Activated CD8-positive, alpha-beta memory T cell treated with anti-CD3 and anti-CD28 coated beads for 36 hours (primary cell): ENCODE measurements around the gene CERT1. TPM values are rescaled to one million over a fixed set of nuclear protein-coding genes. Genes with fewer than 3 reads are reported as not detected.

Experiments
- CTCF ChIA-PET: fragments of 350-600 bp; sonication (Branson Sonifier 250); formaldehyde crosslinking; loops from one replicate; lab custom pipeline; 2021; ENCODE audit warnings: antibody characterized with exemption; lab: Charles Lee
- POLR2A ChIA-PET: fragments of 350-600 bp; sonication (Branson Sonifier 250); formaldehyde crosslinking; loops from one replicate; lab custom pipeline; 2021; ENCODE audit warnings: antibody characterized with exemption; lab: Charles Lee
- total RNA-seq, 2 experiments: library from RNA; stranded (reverse); gene quantifications; one replicate each; pipeline ENCODE4 v1.2.3, GENCODE V29; 2021

The CERT1 gene
- total RNA-seq, 2 experiments from 2014 or later = 31.7 to 31.8 TPM

- CTCF ChIA-PET = no interaction called here
- POLR2A ChIA-PET = no interaction called here
Measured at GRCh38 chr5:75439276-75439675, 72.2 kb downstream of the CERT1 start.

DNA sequence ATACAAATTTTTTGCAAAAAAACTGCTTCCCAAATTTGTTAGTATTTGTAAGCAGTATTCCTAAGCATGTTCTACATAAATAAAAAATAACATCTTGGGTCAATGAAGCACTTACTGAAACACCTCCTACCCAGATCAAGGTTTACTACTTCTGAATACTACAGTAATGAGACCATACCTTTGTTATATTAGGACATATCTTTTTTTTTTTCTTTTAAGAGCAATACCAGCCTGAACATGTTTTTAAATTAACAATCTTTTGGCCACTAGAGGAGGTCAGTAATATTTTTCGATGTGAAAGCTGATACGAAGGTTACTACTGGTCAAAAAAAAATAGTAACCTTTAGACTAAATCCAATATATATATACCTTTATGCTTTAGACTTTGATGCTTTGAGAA is 72.7 kb downstream of the CERT1 start:
- ChIA-PET POLR2A (no interaction called here), CTCF (no interaction called here)

DNA sequence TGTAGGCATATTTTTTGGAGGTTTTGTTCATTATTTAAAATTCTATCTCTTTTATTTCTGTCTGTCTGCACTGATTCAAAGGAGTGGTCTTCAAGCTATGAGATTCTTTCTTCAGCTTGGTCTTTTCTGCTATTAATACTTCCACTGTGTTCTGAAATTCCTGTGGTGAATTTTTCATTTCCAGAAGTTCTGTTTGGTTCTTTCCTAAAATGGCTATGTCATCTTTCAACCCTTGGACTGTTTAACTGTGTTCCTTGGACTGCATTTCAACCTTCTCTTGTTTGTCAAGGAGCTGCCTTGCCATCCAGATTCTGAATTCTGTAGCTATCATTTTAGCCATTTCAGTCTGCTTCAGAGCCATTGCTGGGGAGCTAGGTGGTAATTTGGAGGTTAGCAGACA is 76.3 kb downstream of the CERT1 start:
- ChIA-PET POLR2A (interaction anchor here (0.6 kb wide), 1 partner anchor 25 kb away, joined by 5 read pairs; no protein-coding TSS in a partner anchor), CTCF (interaction anchor here (0.6 kb wide), 1 partner anchor 895 kb away, joined by 3 read pairs; no protein-coding TSS in a partner anchor)

- CTCF ChIA-PET = interaction anchor here (0.6 kb wide), 1 partner anchor 255 kb away, joined by 3 read pairs; no protein-coding TSS in a partner anchor
- POLR2A ChIA-PET = no interaction called here
Measured at GRCh38 chr5:75433814-75434506, 77.5 kb downstream of the CERT1 start.

GRCh38 chr5:75414241-75414640 is 97.2 kb downstream of the CERT1 start:
- POLR2A ChIA-PET = no interaction called here

GRCh38 chr5:75412111-75412990 is 99.1 kb downstream of the CERT1 start:
- POLR2A ChIA-PET = no interaction called here

More at GRCh38 chr5:75414241-75414640, 97.2 kb downstream of the CERT1 start:
- CTCF ChIA-PET = no interaction called here

DNA sequence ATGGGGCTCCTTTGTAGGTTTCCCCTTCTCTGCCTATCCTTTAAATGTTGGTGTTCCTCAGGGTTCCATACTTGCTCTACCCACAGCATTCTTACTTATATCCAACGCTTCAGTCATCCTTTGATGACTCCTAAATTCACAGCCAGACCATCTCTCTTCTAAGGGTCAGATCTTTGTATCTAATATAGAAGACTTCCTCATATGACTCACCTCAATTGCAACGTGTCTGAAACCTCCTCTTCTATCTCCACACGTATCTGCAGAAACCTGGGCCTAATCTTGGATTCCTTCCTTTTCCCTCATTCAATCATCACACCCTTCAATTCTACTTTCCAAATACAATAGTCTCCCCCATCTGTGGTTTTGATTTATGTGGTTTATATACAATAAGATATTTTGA is 106.1 kb downstream of the CERT1 start:
- POLR2A ChIA-PET = no interaction called here
- CTCF ChIA-PET = no interaction called here

More at GRCh38 chr5:75412111-75412990, 99.1 kb downstream of the CERT1 start:
- CTCF ChIA-PET = no interaction called here

GRCh38 chr5:75395277-75395676 is 116.2 kb downstream of the CERT1 start:
- CTCF ChIA-PET = no interaction called here
- POLR2A ChIA-PET = no interaction called here

DNA sequence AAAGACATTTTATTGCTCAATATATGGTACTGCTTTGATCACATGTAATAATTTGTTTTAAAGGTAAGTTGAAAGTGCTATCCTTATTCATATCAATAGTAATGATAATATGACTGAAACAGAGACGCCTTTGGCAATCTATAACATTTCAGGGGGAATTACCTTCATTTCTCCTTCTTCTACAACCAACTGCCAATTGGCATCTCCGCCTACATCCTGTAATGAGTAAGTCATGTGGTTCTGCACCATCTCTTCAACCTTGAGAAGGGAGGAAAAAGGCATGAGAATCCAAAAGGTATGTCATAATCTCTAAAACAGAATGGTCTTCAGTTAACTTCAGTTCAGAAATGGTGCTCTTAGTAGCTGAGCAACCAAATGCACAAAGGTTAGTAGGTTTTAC is 122.0 kb downstream of the CERT1 start:
- CTCF ChIA-PET = no interaction called here
- POLR2A ChIA-PET = no interaction called here

DNA sequence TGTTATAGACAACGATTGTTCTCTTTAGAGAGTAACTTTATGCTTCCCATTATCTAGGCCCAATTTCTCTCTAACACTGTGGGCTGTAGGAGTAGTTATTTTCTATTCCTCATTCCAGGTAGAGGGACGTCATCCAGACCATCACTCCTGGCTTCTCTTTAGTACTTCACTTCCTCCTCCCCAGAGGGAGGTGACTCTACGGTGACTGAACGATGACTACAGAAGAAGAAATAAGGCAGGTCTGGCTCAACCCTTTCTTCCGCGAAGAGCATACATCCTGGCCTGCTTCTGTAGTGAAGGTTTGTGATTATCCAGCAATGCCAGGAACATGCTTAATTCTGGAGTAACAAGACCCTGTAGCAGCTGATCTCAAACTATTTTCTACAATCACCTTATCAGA is 123.6 kb downstream of the CERT1 start:
- ChIA-PET CTCF (no interaction called here), POLR2A (no interaction called here)

- POLR2A ChIA-PET = no interaction called here
- CTCF ChIA-PET = no interaction called here
Measured at GRCh38 chr5:75384218-75384617, 127.2 kb downstream of the CERT1 start.

- CTCF ChIA-PET = no interaction called here
Measured at GRCh38 chr5:75381456-75381855, 130.0 kb downstream of the CERT1 start.

GRCh38 chr5:75380099-75380498 is 131.3 kb downstream of the CERT1 start:
- ChIA-PET POLR2A (interaction anchor here (0.6 to 0.7 kb wide), 2 partner anchors 144 to 316 kb away, joined by 3 to 9 read pairs; partner anchors contain the start of gene ANKRD31), CTCF (no interaction called here)

More at GRCh38 chr5:75381456-75381855, 130.0 kb downstream of the CERT1 start:
- POLR2A ChIA-PET = no interaction called here

DNA sequence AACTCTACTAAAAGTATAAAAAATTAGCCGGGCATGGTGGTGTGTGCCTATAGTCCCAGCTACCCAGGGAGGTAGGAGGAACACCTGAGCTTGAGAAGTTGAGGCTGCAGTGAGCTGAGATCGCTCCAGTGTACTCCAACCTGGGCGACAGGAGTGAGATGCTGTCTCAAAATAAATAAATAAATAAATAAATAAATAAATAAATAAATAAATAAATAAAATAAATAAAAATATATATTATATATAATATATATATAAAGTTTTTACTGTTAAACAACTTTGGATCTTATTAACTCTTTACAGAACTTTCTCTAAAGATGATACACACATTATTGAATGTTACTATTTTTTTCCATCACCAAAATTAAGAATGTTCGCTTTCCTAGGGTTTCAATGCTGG is 136.0 kb downstream of the CERT1 start:
- POLR2A ChIA-PET = no interaction called here
- CTCF ChIA-PET = no interaction called here

DNA sequence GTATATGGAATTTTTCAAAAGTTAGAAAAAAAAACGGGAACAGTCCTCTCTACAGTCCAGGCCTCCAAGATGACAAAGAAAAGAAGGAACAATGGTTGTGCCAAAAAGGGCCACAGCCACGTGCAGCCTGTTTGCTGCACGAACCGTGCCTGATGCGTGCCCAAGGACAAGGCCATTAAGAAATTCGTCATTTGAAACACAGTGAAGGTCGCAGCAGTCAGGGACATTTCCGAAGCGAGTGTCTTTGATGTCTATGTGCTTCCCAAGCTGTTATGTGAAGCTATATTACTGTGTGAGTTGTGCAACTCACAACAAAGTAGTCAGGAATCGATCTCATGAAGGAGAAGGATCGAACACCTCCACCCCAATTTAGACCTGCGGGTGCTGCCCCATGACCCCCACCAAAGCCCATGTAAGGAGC is 137.0 kb downstream of the CERT1 start:
- CTCF ChIA-PET = interaction anchor here (0.6 kb wide), 1 partner anchor 307 kb away, joined by 3 read pairs; no protein-coding TSS in a partner anchor
- POLR2A ChIA-PET = no interaction called here

DNA sequence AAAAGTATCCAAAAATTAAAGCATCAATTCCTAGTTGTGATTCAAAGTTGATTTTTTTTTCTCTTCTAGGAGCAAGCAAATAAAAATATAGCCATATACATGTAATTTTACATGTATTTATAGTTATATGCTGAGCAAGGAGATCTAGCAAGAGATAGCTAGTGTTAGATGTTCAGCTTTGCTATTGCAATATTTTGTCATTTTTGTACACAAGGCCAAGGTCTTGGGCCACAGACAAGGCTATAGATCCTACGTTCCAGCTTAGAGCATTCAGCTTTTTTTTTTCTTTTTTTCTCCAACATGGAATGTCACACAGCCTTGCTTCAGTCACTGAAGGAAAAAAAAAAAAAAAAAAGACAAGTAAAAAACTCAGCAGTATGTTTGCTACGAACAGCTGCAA is 137.6 kb downstream of the CERT1 start:
- ChIA-PET POLR2A (no interaction called here), CTCF (interaction anchor here (0.6 kb wide), 1 partner anchor 308 kb away, joined by 3 read pairs; no protein-coding TSS in a partner anchor)

DNA sequence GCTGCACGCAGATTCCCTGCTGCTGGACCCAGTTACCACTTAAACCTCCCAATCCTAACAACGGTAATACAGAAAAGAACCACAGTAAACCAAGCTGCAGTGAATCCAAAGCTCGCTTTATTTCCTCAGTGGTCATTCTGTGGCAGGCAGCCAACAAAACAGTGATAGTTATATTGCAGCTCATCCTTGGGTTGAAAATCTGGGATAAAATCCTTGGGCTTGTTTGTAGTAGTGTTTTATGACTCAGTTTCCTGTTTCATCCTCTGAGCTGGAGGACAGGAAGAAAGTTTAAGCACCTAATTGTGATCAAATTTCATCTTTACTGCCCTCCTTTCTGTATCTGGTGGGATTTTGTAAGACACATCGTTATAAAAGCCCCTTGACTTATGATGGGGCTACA is 143.0 kb downstream of the CERT1 start:
- POLR2A ChIA-PET = no interaction called here
- CTCF ChIA-PET = no interaction called here

DNA sequence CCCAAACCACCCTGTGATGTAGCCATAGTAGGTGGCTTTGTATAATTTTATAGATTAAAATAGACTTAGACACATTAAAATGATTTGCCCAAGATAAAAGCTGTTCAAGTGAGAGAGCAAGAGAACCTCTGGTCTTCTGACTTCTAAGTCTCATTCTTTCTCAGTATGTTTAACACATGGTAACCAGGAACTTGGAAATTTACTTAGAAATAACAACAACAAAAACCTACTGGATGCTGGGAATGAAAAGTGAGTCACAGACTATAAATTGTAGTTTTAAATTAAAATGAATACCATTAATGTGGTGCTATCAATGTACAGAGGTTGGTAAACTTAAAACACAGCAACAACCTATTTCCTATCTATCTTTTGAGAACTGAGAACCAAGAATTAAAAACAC is 144.0 kb downstream of the CERT1 start:
- CTCF ChIA-PET = no interaction called here
- POLR2A ChIA-PET = no interaction called here

GRCh38 chr5:75366787-75367186 is 144.6 kb downstream of the CERT1 start:
- ChIA-PET CTCF (no interaction called here), POLR2A (no interaction called here)

DNA sequence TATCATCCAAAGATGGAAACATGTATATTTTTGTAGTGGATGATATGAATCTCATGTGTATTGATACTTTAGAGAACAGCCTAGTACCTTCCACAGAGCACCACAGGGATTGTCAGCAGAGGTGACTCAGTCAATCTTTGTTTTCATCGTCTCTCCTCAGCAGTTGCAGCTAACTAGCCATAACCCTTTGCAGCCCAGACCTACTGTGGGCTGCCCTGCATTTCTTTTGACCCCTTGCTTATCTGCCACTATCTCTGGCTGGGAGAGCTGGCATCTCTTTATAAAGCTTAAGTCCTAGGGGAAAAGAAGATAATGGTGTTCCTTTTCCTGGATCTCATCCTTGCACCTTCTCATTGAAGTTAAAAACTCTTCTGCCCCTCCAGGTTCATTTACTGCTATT is 145.7 kb downstream of the CERT1 start:
- POLR2A ChIA-PET = no interaction called here
- CTCF ChIA-PET = interaction anchor here (1.2 kb wide), 1 partner anchor 15 kb away, joined by 3 read pairs; no protein-coding TSS in a partner anchor
